NB4 (cell line): ENCODE data around the gene IGSF8.
A peak's percentile ranks its signal among the peaks of the same experiment; 100 is the strongest.

Experiments
- DNase-seq: peaks from one replicate; pipeline ENCODE4 v3.0.0; 2010; ENCODE audit warnings: low read depth
- H3K4me3 ChIP-seq: one replicate; pipeline ENCODE4 v1.5.1; 2011; ENCODE audit warnings: mild to moderate bottlenecking, low read depth, low read length, moderate library complexity
- CTCF ChIP-seq: IDR thresholded peaks from one replicate; pipeline ENCODE4 v1.5.1; 2012; ENCODE audit warnings: low read depth, low read length
- MAX ChIP-seq: IDR thresholded peaks from 2 replicates; pipeline ENCODE4 v1.6.1; 2011; ENCODE audit warnings: low read depth, low read length
- MYC ChIP-seq: IDR thresholded peaks from 2 replicates; pipeline ENCODE4 v1.6.1; 2011; ENCODE audit warnings: low read depth, low read length
- POLR2A ChIP-seq: IDR thresholded peaks from 2 replicates; pipeline ENCODE4 v1.6.1; 2011; ENCODE audit warnings: mild to moderate bottlenecking; ENCODE audit not compliant: insufficient read length; ENCODE audit errors: extremely low read depth

The IGSF8 gene

GRCh38 chr1:160104486-160104885 lies 6.1 kb upstream of the IGSF8 start:
- no peak for TF ChIP-seq POLR2A
- no peak for TF ChIP-seq CTCF
- TF ChIP-seq MYC = no peak
- TF ChIP-seq MAX = no peak

GRCh38 chr1:160103658-160104408 lies 5.4 kb upstream of the IGSF8 start:
- no peak overlapping the region for H3K4me3 ChIP-seq
- no peak for TF ChIP-seq CTCF
- no peak for TF ChIP-seq MYC
- no peak for TF ChIP-seq POLR2A
- TF ChIP-seq MAX = no peak
- no peak for DNase-seq

More at GRCh38 chr1:160104486-160104885, 6.1 kb upstream of the IGSF8 start:
- peak; percentile 19 for DNase-seq
- H3K4me3 ChIP-seq = no peak overlapping the region

GRCh38 chr1:160101717-160102522 lies 3.5 kb upstream of the IGSF8 start:
- TF ChIP-seq MYC (no peak), CTCF (no peak), POLR2A (no peak), MAX (no peak)

GRCh38 chr1:160101037-160101716 lies 2.8 kb upstream of the IGSF8 start:
- DNase-seq = peak; percentile 88
- H3K4me3 ChIP-seq = no peak overlapping the region
- TF ChIP-seq MAX (peak; percentile 95), POLR2A (peak; percentile 31), MYC (peak; percentile 98), CTCF (peak; percentile 91)

More at GRCh38 chr1:160101717-160102522, 3.5 kb upstream of the IGSF8 start:
- DNase-seq = no peak
- H3K4me3 ChIP-seq = no peak overlapping the region

GRCh38 chr1:160099716-160100375 lies 1.4 kb upstream of the IGSF8 start:
- H3K4me3 ChIP-seq = no peak overlapping the region
- TF ChIP-seq CTCF = no peak
- no peak for TF ChIP-seq POLR2A
- TF ChIP-seq MAX = no peak
- no peak for TF ChIP-seq MYC
- no peak for DNase-seq
